GM23248 (cell line): ENCODE measurements around the gene LMO3. TPM values are rescaled to one million over a fixed set of nuclear protein-coding genes. Genes with fewer than 3 reads are reported as not detected.

Source experiments
- DNase-seq: peaks from one replicate; pipeline ENCODE4 v3.0.0-alpha.2; 2015
- H2AFZ ChIP-seq: fragments of 200-600 bp; sonication (generic); 2 replicates; pipeline ENCODE4 v1.6.1; 2016; ENCODE audit warnings: antibody characterized with exemption
- H3F3A ChIP-seq: fragments of 200-600 bp; sonication (generic); 2 replicates; pipeline ENCODE4 v1.6.1; 2016; ENCODE audit warnings: mild to moderate bottlenecking, antibody characterized with exemption, mixed run types; ENCODE audit not compliant: insufficient read depth
- H3K27ac ChIP-seq: fragments of 200-600 bp; sonication (generic); 2 replicates; pipeline ENCODE4 v1.5.1; 2016; ENCODE audit warnings: mild to moderate bottlenecking
- H3K27me3 ChIP-seq: fragments of 200-600 bp; sonication (generic); replicated peaks from 2 replicates; pipeline ENCODE4 v1.6.1; 2016; ENCODE audit warnings: mild to moderate bottlenecking; ENCODE audit not compliant: insufficient read depth
- H3K36me3 ChIP-seq: fragments of 200-600 bp; sonication (generic); 2 replicates; pipeline ENCODE4 v1.6.1; 2016; ENCODE audit warnings: low read depth, mild to moderate bottlenecking
- H3K4me1 ChIP-seq: fragments of 200-600 bp; sonication (generic); 2 replicates; pipeline ENCODE4 v1.6.1; 2016; ENCODE audit warnings: mild to moderate bottlenecking; ENCODE audit not compliant: insufficient read depth
- H3K4me2 ChIP-seq: fragments of 200-600 bp; sonication (generic); one replicate; pipeline ENCODE4 v1.6.1; 2016; ENCODE audit warnings: mild to moderate bottlenecking; ENCODE audit not compliant: unreplicated experiment
- H3K4me3 ChIP-seq: fragments of 200-600 bp; sonication (generic); 2 replicates; pipeline ENCODE4 v1.5.1; 2016; ENCODE audit warnings: mild to moderate bottlenecking
- H3K79me2 ChIP-seq: fragments of 200-600 bp; sonication (generic); 2 replicates; pipeline ENCODE4 v1.6.1; 2016; ENCODE audit warnings: mild to moderate bottlenecking; ENCODE audit not compliant: insufficient read depth
- H3K9ac ChIP-seq: fragments of 200-600 bp; sonication (generic); 2 replicates; pipeline ENCODE4 v1.6.1; 2016; ENCODE audit warnings: mild to moderate bottlenecking
- H3K9me2 ChIP-seq: fragments of 200-600 bp; sonication (generic); 2 replicates; pipeline ENCODE4 v1.6.1; 2016; ENCODE audit warnings: mixed run types, mild to moderate bottlenecking, moderate library complexity; ENCODE audit not compliant: insufficient read depth
- H3K9me3 ChIP-seq: fragments of 200-600 bp; sonication (generic); one replicate; pipeline ENCODE4 v1.6.1; 2017; ENCODE audit warnings: low read depth
- H4K20me1 ChIP-seq: fragments of 200-600 bp; sonication (generic); 2 replicates; pipeline ENCODE4 v1.6.0; 2016; ENCODE audit not compliant: insufficient read depth
- EZH2 ChIP-seq: fragments of 200-600 bp; sonication (generic); IDR thresholded peaks from 2 replicates; pipeline ENCODE4 v1.6.1; 2018; ENCODE audit warnings: antibody characterized with exemption, mild to moderate bottlenecking; ENCODE audit not compliant: insufficient read depth, poor library complexity, severe bottlenecking
- EZH2phosphoT487 ChIP-seq: fragments of 200-600 bp; sonication (generic); IDR thresholded peaks from 2 replicates; pipeline ENCODE4 v1.6.1; 2018; ENCODE audit warnings: antibody characterized with exemption, moderate library complexity, mild to moderate bottlenecking, low read depth; ENCODE audit not compliant: insufficient read depth
- WGBS, 2 experiments: methylation state at CpG; one replicate each; pipeline ENCODE4 v1.1.6; 2015 to 2017; ENCODE audit warnings: low lambda C conversion rate in 2 of 2, low coverage in 1 of 2; ENCODE audit errors: missing lambda C conversion rate in 2 of 2; 5-methylcytosine and 5-hydroxymethylcytosine counted together
- in situ Hi-C: fragments of 300-500 bp; cut with MboI; formaldehyde crosslinking; loops from 2 replicates; pipeline ENCODE4 v1.15.0; 2020
- polyA plus RNA-seq: library from polyadenylated mRNA; unstranded; fragments of >200 nt; fragmentation: Nextera tagmentation; extraction: Ambion mirVana; gene quantifications from 2 replicates; pipeline ENCODE4 v1.2.1, GENCODE V29; 2016
- total RNA-seq: library from RNA; depleted of rRNA; stranded (reverse); fragments of >200 nt; shearing (Covaris generic); gene quantifications from 2 replicates; pipeline ENCODE4 v1.2.3, GENCODE V29; 2014

Gene LMO3
- total and polyA plus RNA-seq, 2 experiments from 2014 or later: 0.38 TPM; not detected in 1

- DNase-seq: no peak
- in situ Hi-C loops: no loop called here
- H3K9me2 ChIP-seq: no peaks in the 10 kb centered on the region
- no peaks in the 10 kb centered on the region for H3K27me3 ChIP-seq
- no peak overlapping the region for H2AFZ ChIP-seq
- peaks cover 8% of the 10 kb centered on the region; the same call in 1 of the 2 replicates for H3K4me1 ChIP-seq
- no peaks in the 10 kb centered on the region for H4K20me1 ChIP-seq
- no peaks in the 10 kb centered on the region for H3K9me3 ChIP-seq
- no peaks in the 10 kb centered on the region for H3K36me3 ChIP-seq
- no peak overlapping the region for H3K27ac ChIP-seq
- H3K79me2 ChIP-seq: no peaks in the 10 kb centered on the region
- no peak overlapping the region for H3K4me3 ChIP-seq
- TF ChIP-seq EZH2 (no peak), EZH2phosphoT487 (no peak)
- WGBS, 2 experiments: 88 to 100% methylated on average over 1 of the region's 1 CpG
- no peak overlapping the region for H3K9ac ChIP-seq
- H3K4me2 ChIP-seq: no peak overlapping the region
- no peaks in the 10 kb centered on the region for H3F3A ChIP-seq
These were observed 18.4 kb downstream of the LMO3 start for GRCh38 chr12:16587514-16587913.

- Histone ChIP-seq H3K79me2 (no peaks in the 10 kb centered on the region), H3K9me3 (no peaks in the 10 kb centered on the region), H3K4me3 (no peak overlapping the region), H3K4me2 (no peak overlapping the region), H2AFZ (no peak overlapping the region), H3F3A (no peaks in the 10 kb centered on the region), H3K27ac (no peak overlapping the region), H3K4me1 (peaks cover 8% of the 10 kb centered on the region; the same call in 1 of the 2 replicates), H3K9ac (no peak overlapping the region), H3K27me3 (no peaks in the 10 kb centered on the region), H4K20me1 (no peaks in the 10 kb centered on the region), H3K9me2 (no peaks in the 10 kb centered on the region), H3K36me3 (no peaks in the 10 kb centered on the region)
- TF ChIP-seq EZH2: no peak
- TF ChIP-seq EZH2phosphoT487: no peak
- WGBS, 2 experiments: 77 to 83% methylated on average over 3 of the region's 3 CpGs
- in situ Hi-C loops: no loop called here
- no peak for DNase-seq
These were observed 18.9 kb downstream of the LMO3 start for GRCh38 chr12:16587110-16587453.

- H3K36me3 ChIP-seq: no peaks in the 10 kb centered on the region
- TF ChIP-seq EZH2 (no peak), EZH2phosphoT487 (no peak)
- H3K9me2 ChIP-seq: no peaks in the 10 kb centered on the region
- H3K9me3 ChIP-seq: no peaks in the 10 kb centered on the region
- no peaks in the 10 kb centered on the region for H3K79me2 ChIP-seq
- no peaks in the 10 kb centered on the region for H4K20me1 ChIP-seq
- peak; percentile 13 for DNase-seq
- H3K27me3 ChIP-seq: no peaks in the 10 kb centered on the region
- no peaks in the 10 kb centered on the region for H3F3A ChIP-seq
- no peak overlapping the region for H3K27ac ChIP-seq
- H3K4me1 ChIP-seq: peaks cover 8% of the 10 kb centered on the region; the same call in 1 of the 2 replicates
- WGBS, 2 experiments: 87% methylated on average over 8 of the region's 8 CpGs
- no peak overlapping the region for H3K4me3 ChIP-seq
- no peak overlapping the region for H3K4me2 ChIP-seq
- in situ Hi-C loops: no loop called here
- H2AFZ ChIP-seq: no peak overlapping the region
- no peak overlapping the region for H3K9ac ChIP-seq
These were observed 19.4 kb downstream of the LMO3 start for GRCh38 chr12:16586350-16587109.

- H3K4me3 ChIP-seq: no peak overlapping the region
- H3K36me3 ChIP-seq: no peaks in the 10 kb centered on the region
- H3K9ac ChIP-seq: no peak overlapping the region
- H4K20me1 ChIP-seq: no peaks in the 10 kb centered on the region
- H2AFZ ChIP-seq: no peak overlapping the region
- no peak overlapping the region for H3K27ac ChIP-seq
- 96% methylated on average over 2 of the region's 2 CpGs for WGBS, 2 experiments
- no peaks in the 10 kb centered on the region for H3K9me3 ChIP-seq
- peaks cover 8% of the 10 kb centered on the region; the same call in 1 of the 2 replicates for H3K4me1 ChIP-seq
- no peak for DNase-seq
- H3K9me2 ChIP-seq: no peaks in the 10 kb centered on the region
- no peak for TF ChIP-seq EZH2phosphoT487
- no peak for TF ChIP-seq EZH2
- H3K79me2 ChIP-seq: no peaks in the 10 kb centered on the region
- H3K4me2 ChIP-seq: no peak overlapping the region
- in situ Hi-C loops: no loop called here
- H3K27me3 ChIP-seq: no peaks in the 10 kb centered on the region
- no peaks in the 10 kb centered on the region for H3F3A ChIP-seq
These were observed 20.2 kb downstream of the LMO3 start for GRCh38 chr12:16585781-16586180.
